HepG2 (cell line): ENCODE measurements around the gene MYADML2. TPM values are rescaled to one million over a fixed set of nuclear protein-coding genes. Genes with fewer than 3 reads are reported as not detected.
A peak's percentile ranks its signal among the peaks of the same experiment; 100 is the strongest.

Experiments
- ATAC-seq: fragments of 200-7000 bp; cut with Tn5 transposase; 3 replicates; pipeline ENCODE4 v1.9.1; 2020; ENCODE audit warnings: mild to moderate bottlenecking, moderate library complexity
- BruUV-seq: library from RNA; stranded (reverse); fragments of 400-500 nt; replicated peaks from 2 replicates; lab custom pipeline; 2021; lab: Mats Ljungman, UMichigan
- CTCF ChIA-PET: fragments of 300-600 bp; formaldehyde crosslinking; extraction: SDS; loops from one replicate; lab custom pipeline; 2021; ENCODE audit warnings: low total read pairs, inconsistent platforms, low intra/inter-chr PET ratio; lab: Yijun Ruan, JAX
- POLR2A ChIA-PET: fragments of 350-600 bp; sonication (Branson Sonifier 250); formaldehyde crosslinking; loops from one replicate; lab custom pipeline; 2020; ENCODE audit warnings: antibody characterized with exemption, inconsistent platforms; lab: Yijun Ruan, JAX
- DNase-seq: peaks from one replicate; pipeline ENCODE4 v3.0.0-alpha.2; 2015; ENCODE audit warnings: low spot score
- FAIRE-seq: peaks from 3 replicates; lab custom pipeline; 2011; peaks lifted over from hg19 to GRCh38; lab: Jason Lieb, UNC
- H2AFZ ChIP-seq: one replicate; pipeline ENCODE4 v1.6.1; 2011; ENCODE audit warnings: low read length, inconsistent platforms
- H3K27ac ChIP-seq: fragments of 300-600 bp; 3 replicates; pipeline ENCODE4 v1.8.0; 2011; ENCODE audit warnings: mixed run types, mild to moderate bottlenecking, mixed read lengths, low read length, inconsistent platforms; ENCODE audit not compliant: insufficient read depth; ENCODE audit errors: extremely low read length
- H3K27me3 ChIP-seq, 2 experiments: fragments of 200-600 bp in 1 of 2; 2 replicates in 1 of 2; 3 replicates in 1 of 2; pipeline versions ENCODE4 v1.6.0 to v1.8.0; 2011; ENCODE audit warnings: low read length in 2 of 2, mild to moderate bottlenecking in 2 of 2, moderate library complexity in 2 of 2, inconsistent platforms in 1 of 2; ENCODE audit not compliant: insufficient read depth in 2 of 2, control insufficient read depth in 1 of 2
- H3K36me3 ChIP-seq, 2 experiments: fragments of 200-600 bp in 1 of 2; replicated peaks in 1 of 2; 2 replicates in 1 of 2; 3 replicates in 1 of 2; pipeline versions ENCODE4 v1.5.1 to v1.8.0; 2011; ENCODE audit warnings: low read length in 2 of 2, inconsistent platforms in 1 of 2; ENCODE audit not compliant: insufficient read depth in 2 of 2, control insufficient read depth in 1 of 2
- H3K4me1 ChIP-seq: 2 replicates; pipeline ENCODE4 v1.5.1; 2012; ENCODE audit warnings: low read length, inconsistent platforms; ENCODE audit not compliant: insufficient read depth
- H3K4me2 ChIP-seq: 2 replicates; pipeline ENCODE4 v1.6.0; 2011; ENCODE audit warnings: low read depth, low read length, inconsistent platforms
- H3K4me3 ChIP-seq, 3 experiments: fragments of 200-600 bp in 1 of 3; sonication (generic), shearing (Covaris generic) in 1 of 3; replicated peaks in 1 of 3; 2 replicates each; pipeline ENCODE4 v1.5.1; 2011 to 2016; ENCODE audit warnings: low read length in 3 of 3, inconsistent platforms in 2 of 3, low read depth in 2 of 3, mild to moderate bottlenecking in 2 of 3, control low read depth in 1 of 3, mixed read lengths in 1 of 3; ENCODE audit not compliant: insufficient read depth in 1 of 3
- H3K79me2 ChIP-seq: one replicate; pipeline ENCODE4 v1.6.1; 2011; ENCODE audit warnings: low read length, inconsistent platforms; ENCODE audit not compliant: insufficient read depth
- H3K9ac ChIP-seq: 2 replicates; pipeline ENCODE4 v1.6.0; 2011; ENCODE audit warnings: mild to moderate bottlenecking, low read depth, low read length, inconsistent platforms; ENCODE audit not compliant: insufficient read depth
- H3K9me3 ChIP-seq: 2 replicates; pipeline ENCODE4 v1.5.1; 2012; ENCODE audit warnings: mild to moderate bottlenecking, low read length
- H4K20me1 ChIP-seq: 2 replicates; pipeline ENCODE4 v1.6.0; 2011; ENCODE audit warnings: inconsistent platforms, mild to moderate bottlenecking, low read length, moderate library complexity; ENCODE audit not compliant: insufficient read depth
- AGO2 ChIP-seq: fragments of 200-400 bp; formaldehyde crosslinking; optimal IDR thresholded peaks from 2 replicates; pipeline ENCODE3; 2017; ENCODE audit warnings: mild to moderate bottlenecking, low read depth, low read length, moderate library complexity
- BRD4 ChIP-seq: sonication (generic); formaldehyde crosslinking; IDR thresholded peaks from 2 replicates; pipeline ENCODE4 v1.4.0; 2020; ENCODE audit warnings: missing genetic modification reagents
- CEBPG ChIP-seq: IDR thresholded peaks from 2 replicates; pipeline ENCODE4 v1.6.1; 2016
- HNRNPL ChIP-seq: fragments of 200-400 bp; formaldehyde crosslinking; IDR thresholded peaks from 2 replicates; pipeline ENCODE4 v1.6.1; 2017; ENCODE audit warnings: mild to moderate bottlenecking, low read depth, low read length
- IKZF1 ChIP-seq: fragments of 450-650 bp; IDR thresholded peaks from 2 replicates; pipeline ENCODE4 v1.7.1; 2016
- JUNB ChIP-seq: sonication (generic); formaldehyde crosslinking; IDR thresholded peaks from 2 replicates; pipeline ENCODE4 v1.8.0; 2022; ENCODE audit warnings: missing genetic modification reagents, mild to moderate bottlenecking, borderline replicate concordance
- NFE2L2 ChIP-seq: fragments of 150-350 bp; IDR thresholded peaks from 2 replicates; pipeline ENCODE4 v1.6.1; 2014; ENCODE audit warnings: low read length
- RBFOX2 ChIP-seq: fragments of 200-400 bp; formaldehyde crosslinking; IDR thresholded peaks from 2 replicates; pipeline ENCODE4 v1.6.1; 2017; ENCODE audit warnings: low read depth, mild to moderate bottlenecking, low read length
- REL ChIP-seq: sonication (generic); formaldehyde crosslinking; conservative IDR thresholded peaks from 2 replicates; pipeline ENCODE4 v1.8.0; 2022; ENCODE audit warnings: mild to moderate bottlenecking, missing genetic modification reagents, moderate library complexity
- TMF1 ChIP-seq: sonication (generic); formaldehyde crosslinking; IDR thresholded peaks from 2 replicates; pipeline ENCODE4 v1.8.1; 2022; ENCODE audit warnings: low read depth, missing genetic modification reagents
- TRIM24 ChIP-seq: sonication (generic); formaldehyde crosslinking; IDR thresholded peaks from 2 replicates; pipeline ENCODE4 v1.8.0; 2022; ENCODE audit warnings: mild to moderate bottlenecking, missing genetic modification reagents
- ZFP62 ChIP-seq: sonication (generic); formaldehyde crosslinking; IDR thresholded peaks from 2 replicates; pipeline ENCODE4 v1.4.0; 2020; ENCODE audit warnings: missing genetic modification reagents
- ZNF430 ChIP-seq: sonication (generic); formaldehyde crosslinking; IDR thresholded peaks from 2 replicates; pipeline ENCODE4 v1.9.0; 2021; ENCODE audit warnings: mild to moderate bottlenecking, missing genetic modification reagents
- ZNF574 ChIP-seq: sonication (generic); formaldehyde crosslinking; IDR thresholded peaks from 2 replicates; pipeline ENCODE4 v1.4.0; 2020; ENCODE audit warnings: missing genetic modification reagents
- ZSCAN30 ChIP-seq: sonication (generic); formaldehyde crosslinking; IDR thresholded peaks from 2 replicates; pipeline ENCODE4 v1.5.0; 2020; ENCODE audit warnings: mild to moderate bottlenecking, missing genetic modification reagents
- WGBS: methylation state at CpG from one replicate; pipeline ENCODE4 v1.1.6; 2017; ENCODE audit warnings: low lambda C conversion rate; 5-methylcytosine and 5-hydroxymethylcytosine counted together
- in situ Hi-C: cut with HindIII; loops from 2 replicates; pipeline ENCODE4 v1.10.0; 2017; ENCODE audit warnings: low pct_unique_long_range_greater_than_20kb; ENCODE audit not compliant: extremely low pct_ligation_motif_present
- intact Hi-C: fragments of 100-400 bp; cut with micrococcal nuclease; formaldehyde crosslinking; loops from one replicate; pipeline ENCODE4 v1.10.0; 2022; ENCODE audit not compliant: unreplicated experiment
- polyA plus RNA-seq, 8 experiments: library from polyadenylated mRNA; depleted of rRNA in 3 of 8; stranded (reverse) in 7 of 8; unstranded in 1 of 8; fragments of >200 nt; fragmentation: Illumina TruSeq in 4 of 8; extraction: Trizol in 4 of 8; gene quantifications; 2 replicates each; pipeline versions ENCODE4 v1.2.1 to v1.2.3, GENCODE V29; 2011 to 2016; ENCODE audit warnings: low read depth in 4 of 8, missing spikeins in 1 of 8, mixed read lengths in 1 of 8; ENCODE audit not compliant: insufficient read depth in 1 of 8
- total RNA-seq, 5 experiments: library from RNA; depleted of rRNA; stranded (reverse); fragments of >200 nt; fragmentation: Illumina TruSeq; extraction: Trizol; gene quantifications; 2 replicates each; pipeline ENCODE4 v1.2.3, GENCODE V29; 2016; ENCODE audit warnings: low read depth in 1 of 5
- TF ChIP-seq, protein P1 (sequence below): sonication (generic); formaldehyde crosslinking; IDR thresholded peaks from 2 replicates; pipeline ENCODE4 v1.8.0; 2022; ENCODE audit warnings: mild to moderate bottlenecking, missing genetic modification reagents, moderate library complexity

Gene MYADML2
- total and polyA plus RNA-seq, 2 of the 13 experiments (the other 11 are each of a cell fraction or from before 2014, with no cell fraction given), result not detected

DNA sequence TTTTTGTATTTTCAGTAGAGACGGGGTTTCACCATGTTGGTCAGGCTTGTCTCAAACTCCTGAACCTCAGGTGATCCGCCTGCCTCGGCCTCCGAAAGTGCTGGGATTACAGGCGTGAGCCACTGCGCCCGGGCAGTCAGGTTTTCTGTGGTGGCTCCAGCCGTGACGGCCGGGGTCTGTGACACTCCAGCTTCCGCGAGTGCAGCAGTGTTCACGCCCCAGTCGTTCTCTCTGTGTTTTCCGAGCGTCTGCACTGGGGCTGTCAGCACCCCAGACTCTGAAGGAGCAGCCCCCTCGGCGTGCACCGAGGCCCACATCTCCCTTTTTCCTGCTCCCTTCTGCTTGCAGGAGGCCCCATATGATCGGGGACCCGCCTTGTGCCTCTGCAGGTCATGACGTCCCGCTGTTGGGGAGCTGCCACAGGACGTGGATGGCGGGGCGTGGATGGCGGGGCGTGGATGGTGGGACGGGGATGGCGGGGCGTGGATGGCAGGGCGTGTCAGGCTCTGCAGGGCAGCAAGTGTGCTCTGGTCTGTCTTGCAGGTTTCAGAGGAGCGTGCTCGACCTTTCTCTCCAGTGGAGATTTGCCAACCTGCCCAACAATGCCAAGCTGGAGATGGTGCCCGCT is 36.1 kb upstream of the MYADML2 start:
- no peaks in the 10 kb centered on the region for H3K9me3 ChIP-seq
- in situ Hi-C loops (no loop called here), intact Hi-C loops (no loop called here)
- FAIRE-seq (no peak), ATAC-seq (no peak), DNase-seq (no peak)
- H3K79me2 ChIP-seq, result peaks cover 18% of the 10 kb centered on the region
- no peak overlapping the region for H3K4me3 ChIP-seq
- WGBS, result over 99% methylated on average over 35 of the region's 35 CpGs
- ChIA-PET POLR2A (interaction anchor here (1.7 to 14.1 kb wide), 3 partner anchors 12 to 16 kb away, joined by 6 to 382 read pairs (median 8); no protein-coding TSS in a partner anchor), CTCF (no interaction called here)
- H3K4me1 ChIP-seq, result peaks cover 57% of the 10 kb centered on the region
- H3K36me3 ChIP-seq, result peaks cover 22 to 54% of the 10 kb centered on the region in 2 experiments
- H3K27ac ChIP-seq, result peak overlapping the region; percentile 66
- H4K20me1 ChIP-seq, result no peaks in the 10 kb centered on the region
- no peak overlapping the region for H2AFZ ChIP-seq
- no TSS peak for BruUV-seq
- H3K27me3 ChIP-seq, result no peaks in the 10 kb centered on the region
- TF ChIP-seq ZFP62 (CRISPR knock-in tag), result no peak
- no peak for TF ChIP-seq REL (CRISPR knock-in tag)
- no peak for TF ChIP-seq NFE2L2
- no peak for TF ChIP-seq TMF1 (CRISPR knock-in tag)
- 0 out of 2 replicates have a peak, but pooled peaks have one; percentile 54 for TF ChIP-seq HNRNPL
- TF ChIP-seq ZSCAN30, result no peak
- no peak for TF ChIP-seq ZNF430
- peak; percentile 64 for TF ChIP-seq RBFOX2
- TF ChIP-seq IKZF1, result no peak
- no peak for TF ChIP-seq JUNB (CRISPR knock-in tag)
- TF ChIP-seq, protein P1, sequence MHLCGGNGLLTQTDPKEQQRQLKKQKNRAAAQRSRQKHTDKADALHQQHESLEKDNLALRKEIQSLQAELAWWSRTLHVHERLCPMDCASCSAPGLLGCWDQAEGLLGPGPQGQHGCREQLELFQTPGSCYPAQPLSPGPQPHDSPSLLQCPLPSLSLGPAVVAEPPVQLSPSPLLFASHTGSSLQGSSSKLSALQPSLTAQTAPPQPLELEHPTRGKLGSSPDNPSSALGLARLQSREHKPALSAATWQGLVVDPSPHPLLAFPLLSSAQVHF, result no peak
- TF ChIP-seq ZNF574 (CRISPR knock-in tag), result no peak
- no peak for TF ChIP-seq CEBPG (CRISPR knock-in tag)
- no peak for TF ChIP-seq TRIM24 (CRISPR knock-in tag)
- no peak for TF ChIP-seq BRD4 (CRISPR knock-in tag)
- TF ChIP-seq AGO2, result peak; percentile 56
- H3K4me2 ChIP-seq, result no peak overlapping the region
- no peak overlapping the region for H3K9ac ChIP-seq
